Esophagus muscularis mucosa (tissue), 4 donors: ENCODE results near the gene FOXC2. TPM values are rescaled to one million over a fixed set of nuclear protein-coding genes. Genes with fewer than 3 reads are reported as not detected.

Experiments
- DNase-seq: peaks from one replicate; pipeline ENCODE4 v3.0.0-alpha.2; 2017; ENCODE audit errors: extremely low spot score
- H3K27ac ChIP-seq, 4 donors: fragments of 200-600 bp; sonication (generic); replicated peaks in 1 of 4; 1 replicate in 3 of 4; 2 replicates in 1 of 4; pipeline ENCODE4 v1.5.1; 2016 to 2019; ENCODE audit warnings: mild to moderate bottlenecking in 1 of 4
- H3K27me3 ChIP-seq, 4 donors: fragments of 200-600 bp; sonication (generic); one replicate each; pipeline versions ENCODE4 v1.5.1 to v1.6.0; 2016 to 2019
- H3K36me3 ChIP-seq, 4 donors: fragments of 200-600 bp; sonication (generic); one replicate each; pipeline ENCODE4 v1.5.1; 2016 to 2019
- H3K4me1 ChIP-seq, 4 donors: fragments of 200-600 bp; sonication (generic); one replicate each; pipeline ENCODE4 v1.5.1; 2016 to 2019
- H3K4me3 ChIP-seq, 4 donors: fragments of 200-600 bp; sonication (generic); 1 replicate in 2 of 4; 2 replicates in 2 of 4; pipeline ENCODE4 v1.5.1; 2016 to 2019; ENCODE audit warnings: mild to moderate bottlenecking in 4 of 4, moderate library complexity in 1 of 4
- H3K9me3 ChIP-seq, 4 donors: fragments of 200-600 bp; sonication (generic); 1 replicate in 3 of 4; 2 replicates in 1 of 4; pipeline ENCODE4 v1.5.1; 2016 to 2019
- CTCF ChIP-seq, 3 experiments: fragments of 200-600 bp in 2 of 3; fragments of 450-650 bp in 1 of 3; sonication (generic) in 2 of 3; IDR thresholded peaks; one replicate each; pipeline ENCODE4 v1.5.1; 2017 to 2019; ENCODE audit warnings: antibody characterized with exemption in 3 of 3, mild to moderate bottlenecking in 2 of 3, moderate library complexity in 1 of 3
- EP300 ChIP-seq: sonication (generic); formaldehyde crosslinking; IDR thresholded peaks from one replicate; pipeline ENCODE4 v1.6.1; 2017; ENCODE audit warnings: antibody characterized with exemption
- POLR2A ChIP-seq: fragments of 450-650 bp; IDR thresholded peaks from one replicate; pipeline ENCODE4 v1.6.1; 2017; ENCODE audit warnings: antibody characterized with exemption, moderate library complexity, mild to moderate bottlenecking, low read depth
- POLR2AphosphoS5 ChIP-seq, 2 donors: sonication (generic); formaldehyde crosslinking; IDR thresholded peaks; one replicate each; pipeline ENCODE4 v1.6.1; 2017; ENCODE audit warnings: antibody characterized with exemption in 2 of 2
- WGBS: methylation state at CpG from one replicate; pipeline ENCODE4 v1.1.5; 2018; 5-methylcytosine and 5-hydroxymethylcytosine counted together
- intact Hi-C: fragments of 100-400 bp; cut with DNase I; formaldehyde crosslinking; loops from one replicate; pipeline ENCODE4 v1.15.1; 2023
- total RNA-seq, 4 donors: library from RNA; depleted of rRNA; stranded (reverse); fragments of >200 nt; gene quantifications; one replicate each; pipeline versions ENCODE4 v1.1.0 to v1.2.1, GENCODE V29; 2016

FOXC2 gene
- total RNA-seq, 4 donors from 2014 or later: 0.71 to 1.7 (median 1.1) TPM

DNA sequence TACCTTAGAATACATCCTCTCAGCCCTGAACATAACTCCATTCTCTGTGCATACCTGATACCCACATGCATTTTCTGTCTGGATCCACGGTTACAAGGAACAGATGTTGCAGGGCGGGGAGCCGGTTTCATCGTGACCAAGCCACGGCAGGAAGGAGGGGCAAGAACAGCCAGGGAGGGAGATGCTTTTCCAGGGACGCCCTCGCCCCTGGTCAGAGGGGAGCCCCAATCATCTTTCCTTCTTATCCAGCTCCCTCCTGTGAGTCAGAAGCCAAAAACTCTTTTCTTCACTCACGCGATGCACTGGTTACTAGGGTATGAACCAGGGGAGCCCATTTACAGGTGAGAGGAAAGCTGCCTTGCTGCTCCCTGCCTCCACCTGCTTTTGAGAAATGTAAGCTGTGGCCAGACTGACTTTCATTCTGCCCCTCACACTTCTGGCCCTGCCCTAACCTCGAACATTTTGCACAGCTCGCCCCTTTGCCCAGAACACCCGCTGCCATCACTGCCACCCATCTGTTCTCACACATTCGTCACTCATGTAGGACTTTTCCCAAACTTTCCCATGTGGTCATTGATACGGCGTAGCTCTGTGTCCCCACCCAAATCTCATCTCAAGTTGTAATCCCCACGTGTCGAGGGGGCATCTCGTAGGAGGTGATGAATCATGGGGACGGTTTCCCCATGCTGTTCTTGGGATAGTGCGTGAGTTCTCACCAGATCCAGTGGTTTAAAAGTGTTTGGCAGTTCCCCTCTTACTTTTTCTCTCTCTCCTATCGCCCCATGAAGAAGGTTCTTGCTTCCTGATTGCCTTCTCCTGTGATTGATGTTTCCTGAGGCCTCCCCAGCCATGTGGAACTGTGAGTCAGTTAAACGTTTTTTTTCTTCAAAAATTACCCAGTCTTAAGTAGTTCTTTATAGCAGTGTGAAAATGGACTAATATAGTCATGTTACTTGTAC is 32.3 kb downstream of the FOXC2 start:
- H3K4me1 ChIP-seq: peaks cover 0 to 15% (median 10%) of the 10 kb centered on the region in 4 donors
- no peak for DNase-seq
- H3K27ac ChIP-seq: no peak overlapping the region
- 56% methylated on average over 21 of the region's 22 CpGs for WGBS
- no peak for TF ChIP-seq CTCF (IDR thresholded peaks at IDR 0.05)
- no peak for TF ChIP-seq POLR2AphosphoS5 (IDR thresholded peaks at IDR 0.05)
- no peak for TF ChIP-seq EP300
- no peak for TF ChIP-seq POLR2A
- peaks cover 0 to 92% (median 12%) of the 10 kb centered on the region in 4 donors for H3K27me3 ChIP-seq
- H3K9me3 ChIP-seq: no peaks in the 10 kb centered on the region
- H3K4me3 ChIP-seq: no peak overlapping the region
- H3K36me3 ChIP-seq: no peaks in the 10 kb centered on the region
- intact Hi-C loops: no loop called here

DNA sequence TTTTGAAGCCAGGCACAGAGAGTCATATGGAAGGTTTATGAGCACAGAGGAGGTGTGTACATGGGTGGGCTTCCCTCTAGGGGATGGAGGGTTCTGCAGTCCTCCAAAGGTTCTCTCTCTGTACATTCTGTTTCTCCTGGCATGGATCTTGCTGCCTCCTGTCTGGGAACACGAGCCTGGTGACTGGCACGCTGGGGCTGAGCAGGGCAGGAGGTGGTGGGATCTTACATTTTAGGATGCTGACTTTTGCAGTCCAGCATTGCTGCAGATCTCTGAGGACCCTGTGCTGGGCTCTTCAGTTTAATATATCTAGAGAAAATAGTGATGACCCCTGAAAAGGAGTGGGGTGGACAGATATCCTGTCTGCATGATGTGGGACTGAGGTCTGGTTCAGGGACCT is 34.7 kb downstream of the FOXC2 start:
- H3K27ac ChIP-seq: no peak overlapping the region
- H3K4me3 ChIP-seq: no peak overlapping the region
- WGBS: 83% methylated on average over 2 of the region's 2 CpGs
- no peaks in the 10 kb centered on the region for H3K9me3 ChIP-seq
- intact Hi-C loops: no loop called here
- H3K36me3 ChIP-seq: no peaks in the 10 kb centered on the region
- DNase-seq: no peak
- TF ChIP-seq POLR2AphosphoS5 (IDR thresholded peaks at IDR 0.05): no peak
- TF ChIP-seq CTCF (IDR thresholded peaks at IDR 0.05): no peak
- no peak for TF ChIP-seq POLR2A
- TF ChIP-seq EP300: no peak
- peaks cover 0 to 97% (median 5%) of the 10 kb centered on the region in 4 donors for H3K27me3 ChIP-seq
- H3K4me1 ChIP-seq: peaks cover 0 to 4% (median 0%) of the 10 kb centered on the region in 4 donors

- intact Hi-C loops: no loop called here
- no peak overlapping the region for H3K4me3 ChIP-seq
- H3K9me3 ChIP-seq: no peaks in the 10 kb centered on the region
- H3K4me1 ChIP-seq: peaks cover 0 to 4% (median 0%) of the 10 kb centered on the region in 4 donors
- WGBS: 84% methylated on average over 4 of the region's 4 CpGs
- H3K27ac ChIP-seq: no peak overlapping the region
- peaks cover 0 to 96% (median 3%) of the 10 kb centered on the region in 4 donors for H3K27me3 ChIP-seq
- no peaks in the 10 kb centered on the region for H3K36me3 ChIP-seq
- TF ChIP-seq CTCF (IDR thresholded peaks at IDR 0.05): no peak
- no peak for TF ChIP-seq POLR2AphosphoS5 (IDR thresholded peaks at IDR 0.05)
- TF ChIP-seq EP300: no peak
- TF ChIP-seq POLR2A: no peak
- no peak for DNase-seq
These were observed 35.9 kb downstream of the FOXC2 start for GRCh38 chr16:86602521-86602920.

GRCh38 chr16:86604436-86605193 is 38.0 kb downstream of the FOXC2 start:
- WGBS: 66% methylated on average over 16 of the region's 16 CpGs

More at GRCh38 chr16:86604436-86605193, 38.0 kb downstream of the FOXC2 start:
- H3K36me3 ChIP-seq: no peaks in the 10 kb centered on the region
- no peak overlapping the region for H3K27ac ChIP-seq
- no peaks in the 10 kb centered on the region for H3K4me1 ChIP-seq
- peaks cover 0 to 96% (median 2%) of the 10 kb centered on the region in 4 donors for H3K27me3 ChIP-seq
- peak overlapping the region in 2 of 4 donors; percentile 10 to 24 for H3K4me3 ChIP-seq
- H3K9me3 ChIP-seq: no peaks in the 10 kb centered on the region
- intact Hi-C loops: no loop called here
- DNase-seq: no peak
- TF ChIP-seq CTCF (IDR thresholded peaks at IDR 0.05): no peak
- no peak for TF ChIP-seq EP300
- no peak for TF ChIP-seq POLR2AphosphoS5 (IDR thresholded peaks at IDR 0.05)
- no peak for TF ChIP-seq POLR2A
